Liver (tissue), 9 donors: Measurements from ENCODE around the gene LMX1B. TPM values are rescaled to one million over a fixed set of nuclear protein-coding genes. Genes with fewer than 3 reads are reported as not detected.
A peak's percentile ranks its signal among the peaks of the same experiment; 100 is the strongest.

ENCODE experiments used
- DNase-seq: peaks from one replicate; pipeline ENCODE4 v3.0.0-alpha.2; 2017; ENCODE audit warnings: low spot score
- H3K27ac ChIP-seq, 2 donors: one replicate each; pipeline ENCODE4 v1.7.0; 2013; ENCODE audit warnings: inconsistent platforms in 2 of 2, low read length in 2 of 2, control low read depth in 1 of 2, low read depth in 1 of 2, mild to moderate bottlenecking in 1 of 2
- H3K27me3 ChIP-seq, 4 donors: one replicate each; pipeline versions ENCODE4 v1.6.1 to v1.7.0; 2013; ENCODE audit warnings: low read length in 3 of 4, inconsistent platforms in 1 of 4, mild to moderate bottlenecking in 1 of 4, moderate library complexity in 1 of 4; ENCODE audit not compliant: control insufficient read depth in 4 of 4, insufficient read depth in 4 of 4
- H3K36me3 ChIP-seq, 4 donors: one replicate each; pipeline versions ENCODE4 v1.6.1 to v1.7.0; 2013; ENCODE audit warnings: low read length in 3 of 4, mild to moderate bottlenecking in 3 of 4, low read depth in 1 of 4, moderate library complexity in 1 of 4; ENCODE audit not compliant: control insufficient read depth in 4 of 4, insufficient read depth in 3 of 4
- H3K4me1 ChIP-seq, 4 donors: one replicate each; pipeline versions ENCODE4 v1.6.1 to v1.7.0; 2013; ENCODE audit warnings: low read length in 3 of 4, mild to moderate bottlenecking in 3 of 4, moderate library complexity in 1 of 4; ENCODE audit not compliant: control insufficient read depth in 4 of 4, insufficient read depth in 4 of 4
- H3K4me3 ChIP-seq, 3 donors: one replicate each; pipeline versions ENCODE4 v1.6.1 to v1.7.0; 2013; ENCODE audit warnings: low read length in 3 of 3, control low read depth in 1 of 3, low read depth in 1 of 3, mild to moderate bottlenecking in 1 of 3
- H3K9ac ChIP-seq, 2 donors: one replicate each; pipeline ENCODE4 v1.7.0; 2013; ENCODE audit warnings: low read length in 2 of 2, mild to moderate bottlenecking in 2 of 2, moderate library complexity in 2 of 2, control low read depth in 1 of 2, low read depth in 1 of 2
- H3K9me3 ChIP-seq, 4 donors: one replicate each; pipeline versions ENCODE4 v1.6.1 to v1.7.0; 2013; ENCODE audit warnings: low read length in 3 of 4; ENCODE audit not compliant: control insufficient read depth in 4 of 4
- EGR1 ChIP-seq, 2 donors: IDR thresholded peaks; 2 replicates each; pipeline ENCODE4 v1.6.1; 2016 to 2018; ENCODE audit warnings: antibody characterized with exemption in 2 of 2, low read depth in 2 of 2
- FOXA1 ChIP-seq: IDR thresholded peaks from 2 replicates; pipeline ENCODE4 v1.6.1; 2016; ENCODE audit warnings: antibody characterized with exemption
- FOXA2 ChIP-seq: IDR thresholded peaks from 2 replicates; pipeline ENCODE4 v1.6.1; 2016; ENCODE audit warnings: antibody characterized with exemption
- HNF4A ChIP-seq, 2 donors: conservative IDR thresholded peaks; 2 replicates each; pipeline ENCODE4 v1.6.1; 2016; ENCODE audit warnings: antibody characterized with exemption in 2 of 2, mild to moderate bottlenecking in 2 of 2
- HNF4G ChIP-seq: IDR thresholded peaks from 2 replicates; pipeline ENCODE4 v1.6.1; 2016; ENCODE audit warnings: antibody characterized with exemption
- JUND ChIP-seq, 2 donors: IDR thresholded peaks; 2 replicates each; pipeline ENCODE4 v1.6.1; 2016; ENCODE audit warnings: antibody characterized with exemption in 2 of 2
- NR2F2 ChIP-seq: IDR thresholded peaks from 2 replicates; pipeline ENCODE4 v1.6.1; 2016; ENCODE audit warnings: antibody characterized with exemption
- RXRA ChIP-seq, 2 donors: IDR thresholded peaks; 2 replicates each; pipeline ENCODE4 v1.6.1; 2017 to 2018; ENCODE audit warnings: antibody characterized with exemption in 2 of 2, mild to moderate bottlenecking in 1 of 2
- SP1 ChIP-seq: IDR thresholded peaks from 2 replicates; pipeline ENCODE4 v1.6.1; 2018; ENCODE audit warnings: antibody characterized with exemption, mild to moderate bottlenecking
- ZBTB33 ChIP-seq: IDR thresholded peaks from 2 replicates; pipeline ENCODE4 v1.6.1; 2016; ENCODE audit warnings: antibody characterized with exemption
- WGBS: extraction: QIAGEN DNeasy Blood & Tissue Kit; methylation state at CpG from one replicate; pipeline ENCODE4 v1.1.7; 2013; 5-methylcytosine and 5-hydroxymethylcytosine counted together
- polyA plus RNA-seq, 2 donors: library from polyadenylated mRNA; stranded (reverse) in 1 of 2; unstranded in 1 of 2; fragments of 200-250 nt in 1 of 2; fragments of >200 nt in 1 of 2; fragmentation: Nextera tagmentation in 1 of 2; extraction: Ambion mirVana in 1 of 2; gene quantifications; one replicate each; pipeline versions ENCODE4 v1.2.1 to v1.2.3, GENCODE V29; 2013 to 2015
- total RNA-seq, 2 donors: library from RNA; depleted of rRNA; stranded (reverse); fragments of >200 nt; gene quantifications; one replicate each; pipeline ENCODE4 v1.2.3, GENCODE V29; 2014
- TF ChIP-seq, protein P1 (sequence below): IDR thresholded peaks from 2 replicates; pipeline ENCODE4 v1.6.1; 2016; ENCODE audit warnings: antibody characterized with exemption
- TF ChIP-seq, protein P2 (sequence below): fragments of 150-350 bp; IDR thresholded peaks from 2 replicates; pipeline ENCODE4 v1.5.1; 2017; ENCODE audit warnings: improper control_type of control experiment, low read depth, low read length; ENCODE audit not compliant: missing input control
- TF ChIP-seq, protein P3 (sequence below): IDR thresholded peaks from 2 replicates; pipeline ENCODE4 v1.6.1; 2016; ENCODE audit warnings: antibody characterized with exemption
- TF ChIP-seq, protein P4 (sequence below): IDR thresholded peaks from 2 replicates; pipeline ENCODE4 v1.6.1; 2016; ENCODE audit warnings: antibody characterized with exemption, mild to moderate bottlenecking
- donor health status: healthy.
- donor health status: healthy.
- donor health status: healthy.
- donor health status: healthy.
- donor health status: healthy.

Gene LMX1B
- total and polyA plus RNA-seq, 4 donors: not detected

DNA sequence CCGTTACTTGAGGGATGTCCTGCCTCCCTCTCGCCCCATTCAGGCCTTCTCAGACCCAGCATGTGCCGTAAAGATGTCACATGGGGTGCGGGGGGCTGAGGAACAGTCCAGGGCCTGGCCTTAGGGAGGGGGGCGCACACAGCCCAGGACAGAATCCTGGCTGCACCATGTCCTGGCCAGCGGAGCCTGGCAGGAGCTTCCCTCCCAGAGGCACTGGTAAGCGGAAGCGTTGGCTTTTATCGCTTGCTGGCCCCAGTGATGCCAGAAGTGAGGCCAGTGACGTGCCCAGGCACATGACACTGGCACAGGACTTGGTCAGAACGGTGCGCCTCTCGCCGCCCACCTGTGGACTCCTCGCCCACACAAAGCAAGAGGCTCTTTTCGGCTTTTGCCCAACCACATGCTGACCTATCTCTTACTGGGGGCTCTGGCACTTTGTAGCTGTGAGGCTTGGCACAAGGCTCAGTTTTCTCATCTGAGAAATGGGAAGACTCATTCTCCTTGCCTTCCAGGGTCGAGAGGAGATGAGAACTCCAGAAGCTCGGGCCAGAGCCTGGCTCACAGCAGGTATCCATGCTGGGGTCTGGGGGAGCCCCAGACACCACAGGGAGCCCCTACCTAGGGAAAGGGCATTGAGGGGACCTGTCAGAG is 59.0 kb downstream of the LMX1B start:
- no peaks in the 10 kb centered on the region for H3K9me3 ChIP-seq
- no peaks in the 10 kb centered on the region for H3K4me1 ChIP-seq
- H3K27ac ChIP-seq: no peak overlapping the region
- TF ChIP-seq HNF4A (conservative IDR thresholded peaks at IDR 0.05): no peak
- TF ChIP-seq JUND (IDR thresholded peaks at IDR 0.05): no peak
- TF ChIP-seq, protein P1, sequence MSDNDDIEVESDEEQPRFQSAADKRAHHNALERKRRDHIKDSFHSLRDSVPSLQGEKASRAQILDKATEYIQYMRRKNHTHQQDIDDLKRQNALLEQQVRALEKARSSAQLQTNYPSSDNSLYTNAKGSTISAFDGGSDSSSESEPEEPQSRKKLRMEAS: no peak
- TF ChIP-seq, protein P2, sequence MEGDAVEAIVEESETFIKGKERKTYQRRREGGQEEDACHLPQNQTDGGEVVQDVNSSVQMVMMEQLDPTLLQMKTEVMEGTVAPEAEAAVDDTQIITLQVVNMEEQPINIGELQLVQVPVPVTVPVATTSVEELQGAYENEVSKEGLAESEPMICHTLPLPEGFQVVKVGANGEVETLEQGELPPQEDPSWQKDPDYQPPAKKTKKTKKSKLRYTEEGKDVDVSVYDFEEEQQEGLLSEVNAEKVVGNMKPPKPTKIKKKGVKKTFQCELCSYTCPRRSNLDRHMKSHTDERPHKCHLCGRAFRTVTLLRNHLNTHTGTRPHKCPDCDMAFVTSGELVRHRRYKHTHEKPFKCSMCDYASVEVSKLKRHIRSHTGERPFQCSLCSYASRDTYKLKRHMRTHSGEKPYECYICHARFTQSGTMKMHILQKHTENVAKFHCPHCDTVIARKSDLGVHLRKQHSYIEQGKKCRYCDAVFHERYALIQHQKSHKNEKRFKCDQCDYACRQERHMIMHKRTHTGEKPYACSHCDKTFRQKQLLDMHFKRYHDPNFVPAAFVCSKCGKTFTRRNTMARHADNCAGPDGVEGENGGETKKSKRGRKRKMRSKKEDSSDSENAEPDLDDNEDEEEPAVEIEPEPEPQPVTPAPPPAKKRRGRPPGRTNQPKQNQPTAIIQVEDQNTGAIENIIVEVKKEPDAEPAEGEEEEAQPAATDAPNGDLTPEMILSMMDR: no peak
- TF ChIP-seq EGR1 (IDR thresholded peaks at IDR 0.05; ENCODE audit: low read depth in 2 of 2): no peak
- TF ChIP-seq FOXA2: no peak
- no peak for TF ChIP-seq HNF4G
- TF ChIP-seq, protein P3, sequence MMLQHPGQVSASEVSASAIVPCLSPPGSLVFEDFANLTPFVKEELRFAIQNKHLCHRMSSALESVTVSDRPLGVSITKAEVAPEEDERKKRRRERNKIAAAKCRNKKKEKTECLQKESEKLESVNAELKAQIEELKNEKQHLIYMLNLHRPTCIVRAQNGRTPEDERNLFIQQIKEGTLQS: no peak
- TF ChIP-seq NR2F2: no peak
- TF ChIP-seq, protein P4, sequence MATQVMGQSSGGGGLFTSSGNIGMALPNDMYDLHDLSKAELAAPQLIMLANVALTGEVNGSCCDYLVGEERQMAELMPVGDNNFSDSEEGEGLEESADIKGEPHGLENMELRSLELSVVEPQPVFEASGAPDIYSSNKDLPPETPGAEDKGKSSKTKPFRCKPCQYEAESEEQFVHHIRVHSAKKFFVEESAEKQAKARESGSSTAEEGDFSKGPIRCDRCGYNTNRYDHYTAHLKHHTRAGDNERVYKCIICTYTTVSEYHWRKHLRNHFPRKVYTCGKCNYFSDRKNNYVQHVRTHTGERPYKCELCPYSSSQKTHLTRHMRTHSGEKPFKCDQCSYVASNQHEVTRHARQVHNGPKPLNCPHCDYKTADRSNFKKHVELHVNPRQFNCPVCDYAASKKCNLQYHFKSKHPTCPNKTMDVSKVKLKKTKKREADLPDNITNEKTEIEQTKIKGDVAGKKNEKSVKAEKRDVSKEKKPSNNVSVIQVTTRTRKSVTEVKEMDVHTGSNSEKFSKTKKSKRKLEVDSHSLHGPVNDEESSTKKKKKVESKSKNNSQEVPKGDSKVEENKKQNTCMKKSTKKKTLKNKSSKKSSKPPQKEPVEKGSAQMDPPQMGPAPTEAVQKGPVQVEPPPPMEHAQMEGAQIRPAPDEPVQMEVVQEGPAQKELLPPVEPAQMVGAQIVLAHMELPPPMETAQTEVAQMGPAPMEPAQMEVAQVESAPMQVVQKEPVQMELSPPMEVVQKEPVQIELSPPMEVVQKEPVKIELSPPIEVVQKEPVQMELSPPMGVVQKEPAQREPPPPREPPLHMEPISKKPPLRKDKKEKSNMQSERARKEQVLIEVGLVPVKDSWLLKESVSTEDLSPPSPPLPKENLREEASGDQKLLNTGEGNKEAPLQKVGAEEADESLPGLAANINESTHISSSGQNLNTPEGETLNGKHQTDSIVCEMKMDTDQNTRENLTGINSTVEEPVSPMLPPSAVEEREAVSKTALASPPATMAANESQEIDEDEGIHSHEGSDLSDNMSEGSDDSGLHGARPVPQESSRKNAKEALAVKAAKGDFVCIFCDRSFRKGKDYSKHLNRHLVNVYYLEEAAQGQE: no peak
- TF ChIP-seq ZBTB33: no peak
- TF ChIP-seq RXRA (IDR thresholded peaks at IDR 0.05): no peak
- WGBS: 74% methylated on average over 18 of the region's 18 CpGs
- DNase-seq: no peak
- H3K36me3 ChIP-seq: no peaks in the 10 kb centered on the region
- no peak overlapping the region for H3K9ac ChIP-seq
- H3K4me3 ChIP-seq: no peak overlapping the region
- H3K27me3 ChIP-seq: peaks cover 4 to 24% (median 7%) of the 10 kb centered on the region in 4 donors

GRCh38 chr9:126673689-126674364 is 60.1 kb downstream of the LMX1B start:
- no peaks in the 10 kb centered on the region for H3K9me3 ChIP-seq
- H3K27ac ChIP-seq: no peak overlapping the region
- DNase-seq: peak; percentile 56
- H3K4me3 ChIP-seq: no peak overlapping the region
- 12% methylated on average over 13 of the region's 13 CpGs for WGBS
- H3K9ac ChIP-seq: no peak overlapping the region
- no peaks in the 10 kb centered on the region for H3K36me3 ChIP-seq
- peaks cover 4 to 23% (median 7%) of the 10 kb centered on the region in 4 donors for H3K27me3 ChIP-seq
- H3K4me1 ChIP-seq: no peaks in the 10 kb centered on the region
- TF ChIP-seq FOXA1 (peak; percentile 63), FOXA2 (peak; percentile 68), SP1 (no peak), HNF4A (conservative IDR thresholded peaks at IDR 0.05) (peak in 1 of 2 donors; percentile 12)
